Putamen (tissue), 1 donor: ENCODE results near the gene DNAJC22.

Source experiments
- DNase-seq: peaks from one replicate; pipeline ENCODE4 v3.0.0-alpha.2; 2016; ENCODE audit warnings: low spot score

DNAJC22 gene

GRCh38 chr12:49345051-49345824, 1.4 kb upstream of the DNAJC22 start:
- DNase-seq: no peak

GRCh38 chr12:49345825-49346658, 646 bp upstream of the DNAJC22 start:
- DNase-seq: no peak

- peak; percentile 91 for DNase-seq
Measured at GRCh38 chr12:49347311-49348193, 864 bp downstream of the DNAJC22 start.

- no peak for DNase-seq
Measured at GRCh38 chr12:49348781-49349180, 2.1 kb downstream of the DNAJC22 start.

GRCh38 chr12:49349266-49349665, 2.6 kb downstream of the DNAJC22 start:
- no peak for DNase-seq

GRCh38 chr12:49352351-49352750, 5.7 kb downstream of the DNAJC22 start:
- no peak for DNase-seq

- DNase-seq: no peak
Measured at GRCh38 chr12:49355913-49356312, 9.2 kb downstream of the DNAJC22 start.

GRCh38 chr12:49357103-49357678, 10.5 kb downstream of the DNAJC22 start:
- DNase-seq: no peak

- no peak for DNase-seq
Measured at GRCh38 chr12:49358483-49359141, 11.9 kb downstream of the DNAJC22 start.

GRCh38 chr12:49359671-49360070, 13.0 kb downstream of the DNAJC22 start:
- DNase-seq: no peak

GRCh38 chr12:49362077-49362476, 15.4 kb downstream of the DNAJC22 start:
- DNase-seq: no peak

GRCh38 chr12:49364989-49365388, 18.3 kb downstream of the DNAJC22 start:
- no peak for DNase-seq

- no peak for DNase-seq
Measured at GRCh38 chr12:49365542-49365941, 18.9 kb downstream of the DNAJC22 start.

GRCh38 chr12:49366096-49366651, 19.5 kb downstream of the DNAJC22 start:
- no peak for DNase-seq

- DNase-seq: peak; percentile 83
Measured at GRCh38 chr12:49366652-49367380, 20.1 kb downstream of the DNAJC22 start.

GRCh38 chr12:49367381-49368239, 20.9 kb downstream of the DNAJC22 start, which contains the start of gene SPATS2:
Gene SPATS2 (plus strand): TSS chr12:49367462. CDS start chr12:49461013, 93,551 bp downstream.
- no peak for DNase-seq

GRCh38 chr12:49368240-49368600, 21.5 kb downstream of the DNAJC22 start:
- no peak for DNase-seq

GRCh38 chr12:49369411-49370145, 22.9 kb downstream of the DNAJC22 start:
- no peak for DNase-seq

GRCh38 chr12:49370539-49370938, 23.9 kb downstream of the DNAJC22 start:
- no peak for DNase-seq
